Measurements from ENCODE around the gene RAB6A.

Gene RAB6A

GRCh38 chr11:73663604-73664495 is 97.0 kb downstream of the RAB6A start:
- Histone ChIP-seq H3K4me3 (ENCODE audit: low read depth, low read length) (no peak overlapping the region), H3K14ac (ENCODE audit: low read length) (no peak overlapping the region), H2BK5ac (ENCODE audit: low read depth, low read length, poor library complexity) (no peak overlapping the region), H4K91ac (ENCODE audit: low read depth, low read length) (no peak overlapping the region), H2AK5ac (ENCODE audit: low read length) (no peak overlapping the region), H3K9ac (ENCODE audit: low read length) (no peak overlapping the region), H3K23ac (ENCODE audit: low read length) (no peak overlapping the region), H3K36me3 (ENCODE audit: control insufficient read depth in 1 of 2, insufficient read depth in 2 of 2, low read length in 2 of 2) (no peaks in the 10 kb centered on the region), H4K8ac (ENCODE audit: low read depth, low read length) (no peak overlapping the region), H3K4me2 (ENCODE audit: low read length) (no peak overlapping the region), H4K12ac (ENCODE audit: low read depth, low read length) (no peak overlapping the region), H3K4me1 (ENCODE audit: control insufficient read depth in 1 of 2, insufficient read depth in 2 of 2, low read length in 2 of 2) (peaks cover 8 to 13% of the 10 kb centered on the region in 2 experiments), H3K79me1 (ENCODE audit: low read length) (no peaks in the 10 kb centered on the region), H3K79me2 (ENCODE audit: control insufficient read depth, insufficient read depth, low read length, poor library complexity) (no peaks in the 10 kb centered on the region), H3K4ac (ENCODE audit: low read depth, low read length) (no peak overlapping the region), H2BK12ac (ENCODE audit: low read length) (no peak overlapping the region), H2BK120ac (ENCODE audit: insufficient read depth, low read length, poor library complexity) (no peak overlapping the region), H3K18ac (ENCODE audit: low read length) (no peak overlapping the region), H3K9me3 (ENCODE audit: insufficient read depth, low read depth, low read length) (peaks cover 1% of the 10 kb centered on the region), H3K27me3 (ENCODE audit: insufficient read depth, low read length) (no peaks in the 10 kb centered on the region), H3K27ac (ENCODE audit: low read depth, low read length) (no peak overlapping the region), H2AFZ (ENCODE audit: insufficient read depth, low read length, poor library complexity) (no peak overlapping the region)
- DNase-seq = no peak
- WGBS (ENCODE audit: extremely low coverage, insufficient coverage, insufficient read length) = no CpG with 5 or more reads among the region's 3 CpGs

- no peak overlapping the region for H3K9ac ChIP-seq (ENCODE audit: low read length)
- H3K4me1 ChIP-seq (ENCODE audit: control insufficient read depth in 1 of 2, insufficient read depth in 2 of 2, low read length in 2 of 2) = peaks cover 8 to 13% of the 10 kb centered on the region in 2 experiments
- no CpG with 5 or more reads among the region's 3 CpGs for WGBS (ENCODE audit: extremely low coverage, insufficient coverage, insufficient read length)
These were observed 98.3 kb downstream of the RAB6A start for GRCh38 chr11:73662445-73663157.

GRCh38 chr11:73661035-73661628 is 99.7 kb downstream of the RAB6A start:
- H3K27me3 ChIP-seq (ENCODE audit: insufficient read depth, low read length) = no peaks in the 10 kb centered on the region
- peak; percentile 85 to 96 for DNase-seq
- no peak overlapping the region for H3K27ac ChIP-seq (ENCODE audit: low read depth, low read length)
- H3K4me3 ChIP-seq (ENCODE audit: low read depth, low read length) = peak overlapping the region; percentile 38
- no peaks in the 10 kb centered on the region for H3K79me2 ChIP-seq (ENCODE audit: control insufficient read depth, insufficient read depth, low read length, poor library complexity)
- WGBS (ENCODE audit: extremely low coverage, insufficient coverage, insufficient read length) = no CpG with 5 or more reads among the region's 40 CpGs
- no peak overlapping the region for H2AK5ac ChIP-seq (ENCODE audit: low read length)
- H3K9me3 ChIP-seq (ENCODE audit: insufficient read depth, low read depth, low read length) = peaks cover 1% of the 10 kb centered on the region
- no peak overlapping the region for H2BK5ac ChIP-seq (ENCODE audit: low read depth, low read length, poor library complexity)
- peak overlapping the region; percentile 83 for H3K4me2 ChIP-seq (ENCODE audit: low read length)
- no peak overlapping the region for H3K18ac ChIP-seq (ENCODE audit: low read length)
- H4K91ac ChIP-seq (ENCODE audit: low read depth, low read length) = no peak overlapping the region
- H2BK120ac ChIP-seq (ENCODE audit: insufficient read depth, low read length, poor library complexity) = no peak overlapping the region
- no peak overlapping the region for H3K14ac ChIP-seq (ENCODE audit: low read length)
- H3K4ac ChIP-seq (ENCODE audit: low read depth, low read length) = no peak overlapping the region
- peaks cover 8 to 13% of the 10 kb centered on the region in 2 experiments for H3K4me1 ChIP-seq (ENCODE audit: control insufficient read depth in 1 of 2, insufficient read depth in 2 of 2, low read length in 2 of 2)
- H3K79me1 ChIP-seq (ENCODE audit: low read length) = no peaks in the 10 kb centered on the region
- peak overlapping the region; percentile 20 for H3K9ac ChIP-seq (ENCODE audit: low read length)
- no peaks in the 10 kb centered on the region for H3K36me3 ChIP-seq (ENCODE audit: control insufficient read depth in 1 of 2, insufficient read depth in 2 of 2, low read length in 2 of 2)
- H2BK12ac ChIP-seq (ENCODE audit: low read length) = no peak overlapping the region
- peak overlapping the region; percentile 53 for H4K8ac ChIP-seq (ENCODE audit: low read depth, low read length)
- no peak overlapping the region for H4K12ac ChIP-seq (ENCODE audit: low read depth, low read length)
- H2AFZ ChIP-seq (ENCODE audit: insufficient read depth, low read length, poor library complexity) = peak overlapping the region; percentile 50
- H3K23ac ChIP-seq (ENCODE audit: low read length) = no peak overlapping the region

More at GRCh38 chr11:73662445-73663157, 98.3 kb downstream of the RAB6A start:
- Histone ChIP-seq H3K18ac (ENCODE audit: low read length) (no peak overlapping the region), H3K79me1 (ENCODE audit: low read length) (no peaks in the 10 kb centered on the region), H3K27ac (ENCODE audit: low read depth, low read length) (no peak overlapping the region), H3K14ac (ENCODE audit: low read length) (no peak overlapping the region), H3K4me3 (ENCODE audit: low read depth, low read length) (no peak overlapping the region), H2BK5ac (ENCODE audit: low read depth, low read length, poor library complexity) (no peak overlapping the region), H3K4ac (ENCODE audit: low read depth, low read length) (no peak overlapping the region), H2BK120ac (ENCODE audit: insufficient read depth, low read length, poor library complexity) (no peak overlapping the region), H3K23ac (ENCODE audit: low read length) (no peak overlapping the region), H2AK5ac (ENCODE audit: low read length) (no peak overlapping the region), H3K9me3 (ENCODE audit: insufficient read depth, low read depth, low read length) (peaks cover 1% of the 10 kb centered on the region), H4K12ac (ENCODE audit: low read depth, low read length) (no peak overlapping the region), H3K27me3 (ENCODE audit: insufficient read depth, low read length) (no peaks in the 10 kb centered on the region), H4K8ac (ENCODE audit: low read depth, low read length) (no peak overlapping the region), H2AFZ (ENCODE audit: insufficient read depth, low read length, poor library complexity) (no peak overlapping the region), H4K91ac (ENCODE audit: low read depth, low read length) (no peak overlapping the region), H3K36me3 (ENCODE audit: control insufficient read depth in 1 of 2, insufficient read depth in 2 of 2, low read length in 2 of 2) (no peaks in the 10 kb centered on the region), H3K4me2 (ENCODE audit: low read length) (no peak overlapping the region), H2BK12ac (ENCODE audit: low read length) (no peak overlapping the region), H3K79me2 (ENCODE audit: control insufficient read depth, insufficient read depth, low read length, poor library complexity) (no peaks in the 10 kb centered on the region)
- DNase-seq = no peak

- Histone ChIP-seq H4K8ac (ENCODE audit: low read depth, low read length) (peak overlapping the region; percentile 7), H3K14ac (ENCODE audit: low read length) (peak overlapping the region; percentile 7), H3K18ac (ENCODE audit: low read length) (no peak overlapping the region), H3K79me1 (ENCODE audit: low read length) (no peaks in the 10 kb centered on the region), H4K91ac (ENCODE audit: low read depth, low read length) (peak overlapping the region; percentile 28), H3K27me3 (ENCODE audit: insufficient read depth, low read length) (no peaks in the 10 kb centered on the region), H2AK5ac (ENCODE audit: low read length) (no peak overlapping the region), H2BK5ac (ENCODE audit: low read depth, low read length, poor library complexity) (no peak overlapping the region), H3K4me3 (ENCODE audit: low read depth, low read length) (peak overlapping the region; percentile 11), H3K4me2 (ENCODE audit: low read length) (peak overlapping the region; percentile 58), H3K9me3 (ENCODE audit: insufficient read depth, low read depth, low read length) (peaks cover 1% of the 10 kb centered on the region), H2BK120ac (ENCODE audit: insufficient read depth, low read length, poor library complexity) (no peak overlapping the region), H2AFZ (ENCODE audit: insufficient read depth, low read length, poor library complexity) (peak overlapping the region; percentile 30), H3K23ac (ENCODE audit: low read length) (no peak overlapping the region), H3K36me3 (ENCODE audit: control insufficient read depth in 1 of 2, insufficient read depth in 2 of 2, low read length in 2 of 2) (no peaks in the 10 kb centered on the region), H4K12ac (ENCODE audit: low read depth, low read length) (no peak overlapping the region), H3K4me1 (ENCODE audit: control insufficient read depth in 1 of 2, insufficient read depth in 2 of 2, low read length in 2 of 2) (peaks cover 8 to 13% of the 10 kb centered on the region in 2 experiments), H3K4ac (ENCODE audit: low read depth, low read length) (peak overlapping the region; percentile 6), H3K27ac (ENCODE audit: low read depth, low read length) (no peak overlapping the region), H3K79me2 (ENCODE audit: control insufficient read depth, insufficient read depth, low read length, poor library complexity) (no peaks in the 10 kb centered on the region), H2BK12ac (ENCODE audit: low read length) (no peak overlapping the region), H3K9ac (ENCODE audit: low read length) (no peak overlapping the region)
- no CpG with 5 or more reads among the region's 25 CpGs for WGBS (ENCODE audit: extremely low coverage, insufficient coverage, insufficient read length)
- DNase-seq = no peak
These were observed 100.3 kb downstream of the RAB6A start for GRCh38 chr11:73660497-73661034.
